ENCODE data around the gene BCAR1.

Gene BCAR1

DNA sequence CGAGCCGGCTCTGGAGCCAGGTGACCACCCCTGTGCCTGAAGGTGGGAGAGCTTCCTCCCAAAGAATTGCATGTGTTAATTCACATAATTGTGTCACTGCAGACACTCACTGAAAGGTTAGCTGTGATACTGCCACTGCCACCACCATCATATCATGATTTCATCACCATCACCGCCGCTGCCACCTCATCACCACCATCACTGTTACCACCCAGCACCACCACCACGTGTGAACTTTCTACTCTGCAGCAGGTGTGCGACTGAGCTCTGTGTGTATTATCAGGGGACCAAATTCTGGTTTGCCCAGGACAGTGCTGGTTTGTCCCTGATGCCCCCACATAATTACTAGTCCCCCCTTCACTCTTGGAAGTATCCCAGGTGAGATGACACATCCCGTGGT lies 15.2 kb downstream of the BCAR1 start:
- H3K27ac Mint-ChIP-seq = peak overlapping the region; percentile 17 to 71 (median 36)
- peaks cover 39% of the 10 kb centered on the region for H3K36me3 Mint-ChIP-seq (ENCODE audit: low read depth)

GRCh38 chr16:75235721-75236193 lies 15.7 kb downstream of the BCAR1 start:
- Mint-ChIP-seq H3K4me3 (no peak overlapping the region), H3K9me3 (no peaks in the 10 kb centered on the region), H3K27ac (peak overlapping the region in 2 of 3 experiments; percentile 32 to 36), H3K4me1 (peaks cover 34% of the 10 kb centered on the region), H3K36me3 (ENCODE audit: low read depth) (peaks cover 36% of the 10 kb centered on the region), H3K27me3 (ENCODE audit: low read depth) (peaks cover 3% of the 10 kb centered on the region)
- TF ChIP-seq, protein P1, sequence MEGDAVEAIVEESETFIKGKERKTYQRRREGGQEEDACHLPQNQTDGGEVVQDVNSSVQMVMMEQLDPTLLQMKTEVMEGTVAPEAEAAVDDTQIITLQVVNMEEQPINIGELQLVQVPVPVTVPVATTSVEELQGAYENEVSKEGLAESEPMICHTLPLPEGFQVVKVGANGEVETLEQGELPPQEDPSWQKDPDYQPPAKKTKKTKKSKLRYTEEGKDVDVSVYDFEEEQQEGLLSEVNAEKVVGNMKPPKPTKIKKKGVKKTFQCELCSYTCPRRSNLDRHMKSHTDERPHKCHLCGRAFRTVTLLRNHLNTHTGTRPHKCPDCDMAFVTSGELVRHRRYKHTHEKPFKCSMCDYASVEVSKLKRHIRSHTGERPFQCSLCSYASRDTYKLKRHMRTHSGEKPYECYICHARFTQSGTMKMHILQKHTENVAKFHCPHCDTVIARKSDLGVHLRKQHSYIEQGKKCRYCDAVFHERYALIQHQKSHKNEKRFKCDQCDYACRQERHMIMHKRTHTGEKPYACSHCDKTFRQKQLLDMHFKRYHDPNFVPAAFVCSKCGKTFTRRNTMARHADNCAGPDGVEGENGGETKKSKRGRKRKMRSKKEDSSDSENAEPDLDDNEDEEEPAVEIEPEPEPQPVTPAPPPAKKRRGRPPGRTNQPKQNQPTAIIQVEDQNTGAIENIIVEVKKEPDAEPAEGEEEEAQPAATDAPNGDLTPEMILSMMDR (IDR thresholded peaks at IDR 0.05; ENCODE audit: unreplicated experiment in 3 of 3) = no peak

More for the DNA sequence above, 15.2 kb downstream of the BCAR1 start:
- peaks cover 3% of the 10 kb centered on the region for H3K27me3 Mint-ChIP-seq (ENCODE audit: low read depth)
- H3K9me3 Mint-ChIP-seq = no peaks in the 10 kb centered on the region
- TF ChIP-seq, protein P1 (IDR thresholded peaks at IDR 0.05; ENCODE audit: unreplicated experiment in 3 of 3) = no peak
- H3K4me3 Mint-ChIP-seq = no peak overlapping the region
- H3K4me1 Mint-ChIP-seq = peaks cover 39% of the 10 kb centered on the region

DNA sequence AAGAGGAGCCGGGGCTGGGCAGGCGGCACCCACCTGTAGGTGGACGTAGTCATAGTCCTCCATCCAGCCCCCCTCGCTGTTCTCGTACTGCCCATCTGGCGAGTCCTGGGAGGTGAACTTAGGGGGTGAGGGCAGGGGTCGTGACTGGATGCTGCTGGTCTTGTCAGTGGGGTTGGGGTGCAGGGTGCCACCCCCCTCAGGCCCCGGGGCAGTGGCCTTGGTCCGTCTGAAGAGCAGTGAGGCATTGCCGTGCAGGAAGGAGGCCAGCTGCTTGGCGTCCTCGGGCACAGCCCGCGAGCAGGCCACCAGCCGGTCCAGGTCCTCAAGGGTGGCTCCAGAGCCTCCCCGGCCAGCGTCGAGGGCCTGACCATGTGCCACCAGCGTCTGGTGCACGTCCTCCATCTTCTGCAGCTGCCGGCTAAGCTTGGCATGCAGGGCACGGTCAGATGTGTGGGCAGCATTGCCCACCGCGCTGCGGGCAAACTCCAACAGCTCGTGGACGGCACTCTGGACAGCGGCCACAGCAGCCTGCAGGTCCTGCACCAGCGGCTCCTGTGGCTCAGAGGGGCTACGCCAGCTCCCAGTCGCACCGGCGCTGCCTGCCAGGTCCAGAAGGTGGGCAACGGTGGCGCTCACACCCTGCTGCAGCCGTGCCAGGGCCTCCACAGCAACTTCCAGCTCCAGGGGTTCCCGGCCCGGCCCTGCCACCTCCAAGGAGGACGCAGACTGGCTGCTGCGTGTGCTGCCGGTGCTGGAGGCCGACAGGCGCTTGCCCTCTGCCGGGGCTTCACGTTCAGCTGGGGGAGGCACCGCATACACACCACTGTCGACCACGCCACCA lies 16.3 kb downstream of the BCAR1 start:
- Mint-ChIP-seq H3K9me3 (no peaks in the 10 kb centered on the region), H3K4me3 (no peak overlapping the region), H3K27me3 (ENCODE audit: low read depth) (peaks cover 3% of the 10 kb centered on the region), H3K4me1 (peaks cover 28% of the 10 kb centered on the region), H3K27ac (peak overlapping the region in 2 of 3 experiments; percentile 72 to 75), H3K36me3 (ENCODE audit: low read depth) (peaks cover 35% of the 10 kb centered on the region)
- TF ChIP-seq, protein P1 (IDR thresholded peaks at IDR 0.05; ENCODE audit: unreplicated experiment in 3 of 3) = no peak

DNA sequence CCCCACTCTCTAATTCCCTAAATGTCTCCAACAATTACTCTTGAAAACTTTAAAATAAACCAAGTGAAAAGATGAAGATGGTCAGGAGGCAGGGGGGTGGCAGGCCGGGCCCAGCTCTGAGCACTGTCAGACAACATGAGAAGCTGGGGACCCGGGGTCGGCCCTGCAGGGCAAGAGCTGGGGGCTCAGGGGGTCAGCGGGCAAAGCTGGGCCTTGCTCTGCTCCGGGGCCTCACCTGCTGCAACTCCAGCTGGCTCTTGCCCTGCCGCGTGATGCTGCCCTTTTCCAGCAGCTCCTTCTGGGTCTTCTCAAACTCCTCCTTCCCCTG lies 17.8 kb downstream of the BCAR1 start:
- Mint-ChIP-seq H3K36me3 (ENCODE audit: low read depth) (peaks cover 33% of the 10 kb centered on the region), H3K4me3 (no peak overlapping the region), H3K27me3 (ENCODE audit: low read depth) (peaks cover 3% of the 10 kb centered on the region), H3K27ac (peak overlapping the region; percentile 43 to 75 (median 72)), H3K4me1 (peaks cover 16% of the 10 kb centered on the region), H3K9me3 (no peaks in the 10 kb centered on the region)
- TF ChIP-seq, protein P1 (IDR thresholded peaks at IDR 0.05; ENCODE audit: unreplicated experiment in 3 of 3) = no peak

GRCh38 chr16:75231570-75231969 lies 19.9 kb downstream of the BCAR1 start:
- H3K27ac Mint-ChIP-seq = no peak overlapping the region
- H3K4me1 Mint-ChIP-seq = peaks cover 15% of the 10 kb centered on the region
- peaks cover 3% of the 10 kb centered on the region for H3K27me3 Mint-ChIP-seq (ENCODE audit: low read depth)
- H3K36me3 Mint-ChIP-seq (ENCODE audit: low read depth) = peaks cover 33% of the 10 kb centered on the region
- no peak overlapping the region for H3K4me3 Mint-ChIP-seq
- no peaks in the 10 kb centered on the region for H3K9me3 Mint-ChIP-seq
- TF ChIP-seq, protein P1 (IDR thresholded peaks at IDR 0.05; ENCODE audit: unreplicated experiment in 3 of 3) = no peak
